DMS114 treated with DMSO at 0.1 percent for 48 hours (cell line): ENCODE measurements around the gene MFSD11.
"Not testable (repeated sequence)": the region's sequence is repeated elsewhere in the genome, so short reads cannot be mapped to it uniquely, and the experiment has no call there.

Experiments
- DNase-seq: peaks from one replicate; lab custom pipeline; 2025; ENCODE audit not compliant: unreplicated experiment; lab: John Stamatoyannopoulos, UW

The MFSD11 gene

GRCh38 chr17:76707985-76708807, 29.7 kb upstream of the MFSD11 start:
- no peak for DNase-seq

GRCh38 chr17:76709077-76709950, 28.6 kb upstream of the MFSD11 start:
- DNase-seq = no peak

GRCh38 chr17:76709951-76710862, 27.7 kb upstream of the MFSD11 start:
- not testable (repeated sequence) for DNase-seq

GRCh38 chr17:76710863-76711611, 26.9 kb upstream of the MFSD11 start, which contains the start of gene MXRA7:
TSS of gene MXRA7 (minus strand) at chr17:76710965. CDS start at chr17:76710946, 19 bp downstream.
- no peak for DNase-seq

- not testable (repeated sequence) for DNase-seq
Measured at GRCh38 chr17:76712321-76712720, 25.6 kb upstream of the MFSD11 start.

GRCh38 chr17:76713765-76714164, 24.2 kb upstream of the MFSD11 start:
- no peak for DNase-seq

- DNase-seq = no peak
Measured at GRCh38 chr17:76714336-76714735, 23.6 kb upstream of the MFSD11 start.

GRCh38 chr17:76714822-76715495, 23.0 kb upstream of the MFSD11 start:
- peak; percentile 22 for DNase-seq

GRCh38 chr17:76715496-76715830, 22.5 kb upstream of the MFSD11 start:
- DNase-seq = no peak

- no peak for DNase-seq
Measured at GRCh38 chr17:76716146-76716838, 21.6 kb upstream of the MFSD11 start.

GRCh38 chr17:76716839-76717215, 21.1 kb upstream of the MFSD11 start:
- DNase-seq = no peak

- DNase-seq = no peak
Measured at GRCh38 chr17:76718516-76718915, 19.4 kb upstream of the MFSD11 start.

- DNase-seq = no peak
Measured at GRCh38 chr17:76720211-76720610, 17.7 kb upstream of the MFSD11 start.

GRCh38 chr17:76720941-76721340, 17.0 kb upstream of the MFSD11 start:
- DNase-seq = no peak

- DNase-seq = no peak
Measured at GRCh38 chr17:76721463-76721862, 16.5 kb upstream of the MFSD11 start.

- DNase-seq = no peak
Measured at GRCh38 chr17:76722279-76722678, 15.6 kb upstream of the MFSD11 start.

GRCh38 chr17:76722977-76723376, 14.9 kb upstream of the MFSD11 start:
- not testable (repeated sequence) for DNase-seq

- no peak for DNase-seq
Measured at GRCh38 chr17:76723812-76724211, 14.1 kb upstream of the MFSD11 start.

- DNase-seq = peak; percentile 35
Measured at GRCh38 chr17:76725580-76726230, 12.2 kb upstream of the MFSD11 start.
